H9 (cell line): ENCODE results near the gene CHRNA4. TPM values are rescaled to one million over a fixed set of nuclear protein-coding genes. Genes with fewer than 3 reads are reported as not detected.

Experiments
- DNase-seq: peaks from one replicate; pipeline ENCODE4 v3.0.0-alpha.2; 2017
- H2AFZ ChIP-seq: one replicate; pipeline ENCODE4 v1.6.1; 2013; ENCODE audit warnings: mild to moderate bottlenecking, low read length, control low read depth, moderate library complexity
- H2AK5ac ChIP-seq: 2 replicates; pipeline ENCODE4 v1.6.1; 2013; ENCODE audit warnings: low read length, control low read depth, mixed read lengths; ENCODE audit not compliant: insufficient read length
- H2BK120ac ChIP-seq: one replicate; pipeline ENCODE4 v1.6.1; 2013; ENCODE audit warnings: low read depth, mild to moderate bottlenecking, low read length, control low read depth, inconsistent platforms; ENCODE audit not compliant: poor library complexity, severe bottlenecking
- H2BK12ac ChIP-seq: 2 replicates; pipeline ENCODE4 v1.6.1; 2013; ENCODE audit warnings: low read length, control low read depth, mixed read lengths, low read depth; ENCODE audit not compliant: insufficient read length
- H2BK15ac ChIP-seq: 2 replicates; pipeline ENCODE4 v1.6.1; 2013; ENCODE audit warnings: low read depth, low read length, control low read depth
- H2BK20ac ChIP-seq: one replicate; pipeline ENCODE4 v1.6.1; 2013; ENCODE audit warnings: low read depth, mild to moderate bottlenecking, low read length, control low read depth, inconsistent platforms; ENCODE audit not compliant: poor library complexity, severe bottlenecking
- H2BK5ac ChIP-seq: 2 replicates; pipeline ENCODE4 v1.6.1; 2013; ENCODE audit warnings: low read length, control low read depth, mixed read lengths; ENCODE audit not compliant: insufficient read length
- H3K14ac ChIP-seq: 2 replicates; pipeline ENCODE4 v1.6.1; 2013; ENCODE audit warnings: low read length, control low read depth; ENCODE audit not compliant: insufficient read depth
- H3K18ac ChIP-seq: 2 replicates; pipeline ENCODE4 v1.6.1; 2013; ENCODE audit warnings: low read depth, mild to moderate bottlenecking, mixed read lengths, low read length, control low read depth; ENCODE audit not compliant: insufficient read length
- H3K23ac ChIP-seq: 2 replicates; pipeline ENCODE4 v1.6.1; 2013; ENCODE audit warnings: low read length, control low read depth, mixed read lengths, low read depth; ENCODE audit not compliant: insufficient read length
- H3K23me2 ChIP-seq: 2 replicates; pipeline ENCODE4 v1.6.1; 2013; ENCODE audit warnings: low read depth, mild to moderate bottlenecking, mixed read lengths, low read length, control low read depth; ENCODE audit not compliant: insufficient read length, poor library complexity, severe bottlenecking
- H3K27ac ChIP-seq: 2 replicates; pipeline ENCODE4 v1.5.1; 2013; ENCODE audit warnings: low read length, control low read depth, mixed read lengths, low read depth; ENCODE audit not compliant: insufficient read length
- H3K27me3 ChIP-seq: 2 replicates; pipeline ENCODE4 v1.6.1; 2013; ENCODE audit warnings: low read length, control low read depth, inconsistent platforms; ENCODE audit not compliant: insufficient read depth
- H3K4ac ChIP-seq: 2 replicates; pipeline ENCODE4 v1.6.1; 2013; ENCODE audit warnings: low read depth, mild to moderate bottlenecking, control low read depth, inconsistent platforms, low read length, moderate library complexity
- H3K4me1 ChIP-seq: 2 replicates; pipeline ENCODE4 v1.6.1; 2013; ENCODE audit warnings: low read length, control low read depth, inconsistent platforms; ENCODE audit not compliant: insufficient read depth
- H3K4me2 ChIP-seq: 2 replicates; pipeline ENCODE4 v1.6.1; 2013; ENCODE audit warnings: low read length, control low read depth, mixed read lengths; ENCODE audit not compliant: insufficient read length, insufficient read depth
- H3K56ac ChIP-seq: 2 replicates; pipeline ENCODE4 v1.6.1; 2013; ENCODE audit warnings: low read depth, mild to moderate bottlenecking, mixed read lengths, low read length, control low read depth; ENCODE audit not compliant: insufficient read length
- H3K79me1 ChIP-seq: 2 replicates; pipeline ENCODE4 v1.6.1; 2013; ENCODE audit warnings: low read depth, mild to moderate bottlenecking, moderate library complexity, low read length, control low read depth, inconsistent platforms; ENCODE audit not compliant: insufficient read depth, poor library complexity, severe bottlenecking
- H3K79me2 ChIP-seq: 2 replicates; pipeline ENCODE4 v1.6.1; 2013; ENCODE audit warnings: low read length, control low read depth, inconsistent platforms; ENCODE audit not compliant: insufficient read depth
- H3K9ac ChIP-seq: 2 replicates; pipeline ENCODE4 v1.6.1; 2013; ENCODE audit warnings: low read length, control low read depth, mixed read lengths; ENCODE audit not compliant: insufficient read length; ENCODE audit errors: extremely low read depth
- H3K9me3 ChIP-seq: one replicate; pipeline ENCODE4 v1.6.1; 2013; ENCODE audit warnings: low read depth, low read length, inconsistent platforms; ENCODE audit not compliant: control insufficient read depth
- H3T11ph ChIP-seq: one replicate; pipeline ENCODE4 v1.6.1; 2013; ENCODE audit warnings: mild to moderate bottlenecking, low read length, control low read depth, inconsistent platforms
- H4K20me1 ChIP-seq: one replicate; pipeline ENCODE4 v1.6.1; 2013; ENCODE audit not compliant: control insufficient read depth, insufficient read length, insufficient read depth
- H4K5ac ChIP-seq: 2 replicates; pipeline ENCODE4 v1.6.1; 2013; ENCODE audit warnings: low read depth, mild to moderate bottlenecking, mixed read lengths, low read length, control low read depth; ENCODE audit not compliant: insufficient read length
- H4K8ac ChIP-seq: replicated peaks from 2 replicates; pipeline ENCODE4 v1.6.1; 2013; ENCODE audit warnings: low read length, control low read depth, mixed read lengths, low read depth; ENCODE audit not compliant: insufficient read length
- H4K91ac ChIP-seq: 2 replicates; pipeline ENCODE4 v1.6.1; 2013; ENCODE audit warnings: low read depth, mild to moderate bottlenecking, moderate library complexity, mixed read lengths, low read length, control low read depth; ENCODE audit not compliant: insufficient read length
- H3K27ac Mint-ChIP-seq, 3 experiments: 2 replicates in 2 of 3; 3 replicates in 1 of 3; pipeline ENCODE4 v1.8.0; 2020 to 2021; ENCODE audit warnings: mixed read lengths in 3 of 3, mild to moderate bottlenecking in 1 of 3, moderate library complexity in 1 of 3
- H3K27me3 Mint-ChIP-seq: 2 replicates; pipeline ENCODE4 v1.8.0; 2021; ENCODE audit warnings: low read depth, mild to moderate bottlenecking, moderate library complexity, mixed read lengths
- H3K36me3 Mint-ChIP-seq, 3 experiments: 2 replicates in 2 of 3; 3 replicates in 1 of 3; pipeline ENCODE4 v1.8.0; 2020 to 2021; ENCODE audit warnings: low read depth in 3 of 3, mixed read lengths in 3 of 3; ENCODE audit not compliant: insufficient read depth in 1 of 3
- H3K4me1 Mint-ChIP-seq, 2 experiments: 2 replicates each; pipeline ENCODE4 v1.8.0; 2020; ENCODE audit warnings: mixed read lengths in 2 of 2
- H3K4me3 Mint-ChIP-seq, 2 experiments: 2 replicates in 1 of 2; 3 replicates in 1 of 2; pipeline ENCODE4 v1.8.0; 2020 to 2021; ENCODE audit warnings: mild to moderate bottlenecking in 2 of 2, mixed read lengths in 2 of 2, moderate library complexity in 1 of 2
- H3K9me3 Mint-ChIP-seq, 2 experiments: 2 replicates in 1 of 2; 3 replicates in 1 of 2; pipeline ENCODE4 v1.8.0; 2020; ENCODE audit warnings: mild to moderate bottlenecking in 2 of 2, mixed read lengths in 2 of 2, moderate library complexity in 1 of 2
- WGBS: extraction: QIAGEN DNeasy Blood & Tissue Kit; methylation state at CpG from one replicate; pipeline ENCODE4 v1.1.7; 2013; ENCODE audit warnings: missing lambda C conversion rate, low lambda C conversion rate, mixed read lengths; ENCODE audit not compliant: insufficient read length; ENCODE audit errors: extremely low coverage; 5-methylcytosine and 5-hydroxymethylcytosine counted together
- total RNA-seq: library from RNA; stranded (reverse); gene quantifications from 2 replicates; pipeline ENCODE4 v1.2.1, GENCODE V29; 2021
- TF ChIP-seq, protein P1 (sequence below): fragments of 200-600 bp; sonication (generic); conservative IDR thresholded peaks from 3 replicates; pipeline ENCODE4 v1.8.0; 2021; ENCODE audit warnings: antibody characterized with exemption, mild to moderate bottlenecking

The CHRNA4 gene
- total RNA-seq, 1 experiment from 2014 or later = 2.5 TPM

DNA sequence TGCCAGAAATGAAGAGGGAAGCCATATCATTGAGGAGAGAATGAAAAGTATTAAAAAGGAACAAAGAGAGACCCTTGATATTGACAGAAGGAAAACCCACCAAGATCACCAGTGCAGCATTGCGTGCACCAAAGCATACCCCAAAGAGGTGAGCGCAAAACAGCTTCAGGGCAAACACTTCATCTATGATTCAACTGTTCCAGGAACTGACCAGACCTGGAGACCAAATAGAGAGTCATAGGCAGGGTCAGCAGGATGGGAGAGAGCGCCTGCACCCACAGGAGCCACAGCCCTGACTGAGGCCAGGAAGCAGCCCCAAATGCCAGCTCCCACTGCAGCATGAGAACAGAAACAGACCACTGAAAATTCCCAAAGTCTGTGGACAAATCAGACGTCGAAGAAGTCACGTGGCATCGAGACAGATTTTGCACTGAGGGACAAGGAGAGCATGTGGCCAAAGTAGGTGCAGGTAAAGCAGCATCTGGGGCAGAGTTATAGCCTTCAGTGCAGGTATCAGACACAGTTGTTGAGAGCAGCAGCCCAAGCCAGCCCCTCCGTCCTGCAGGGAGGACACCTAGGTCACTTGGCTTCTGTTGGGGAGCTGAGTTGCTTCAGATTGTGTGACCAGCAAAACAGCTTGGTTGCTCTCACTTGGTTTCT is 29.3 kb downstream of the CHRNA4 start:
- H3K79me1 ChIP-seq = no peaks in the 10 kb centered on the region
- no peak overlapping the region for H3K56ac ChIP-seq
- no peak overlapping the region for H3K14ac ChIP-seq
- peaks cover 0 to 9% (median 8%) of the 10 kb centered on the region in 3 experiments; a peak in 5 of 7 replicates for H3K36me3 Mint-ChIP-seq
- H3K4ac ChIP-seq = no peak overlapping the region
- H3K4me2 ChIP-seq = no peak overlapping the region
- H3K9me3 Mint-ChIP-seq = peaks cover 6 to 19% of the 10 kb centered on the region in 2 experiments
- H3K18ac ChIP-seq = no peak overlapping the region
- no peak overlapping the region for H4K91ac ChIP-seq
- no peak overlapping the region for H3K9ac ChIP-seq
- H2BK15ac ChIP-seq = no peak overlapping the region
- H3K27me3 ChIP-seq = no peaks in the 10 kb centered on the region
- no peak overlapping the region for H4K5ac ChIP-seq
- H3T11ph ChIP-seq = no peak overlapping the region
- no peak overlapping the region for H3K23ac ChIP-seq
- no peaks in the 10 kb centered on the region for H3K9me3 ChIP-seq
- DNase-seq = no peak
- H3K4me3 Mint-ChIP-seq = no peak overlapping the region
- H3K4me1 ChIP-seq = no peaks in the 10 kb centered on the region
- H3K27me3 Mint-ChIP-seq = peaks cover 27% of the 10 kb centered on the region
- TF ChIP-seq, protein P1, sequence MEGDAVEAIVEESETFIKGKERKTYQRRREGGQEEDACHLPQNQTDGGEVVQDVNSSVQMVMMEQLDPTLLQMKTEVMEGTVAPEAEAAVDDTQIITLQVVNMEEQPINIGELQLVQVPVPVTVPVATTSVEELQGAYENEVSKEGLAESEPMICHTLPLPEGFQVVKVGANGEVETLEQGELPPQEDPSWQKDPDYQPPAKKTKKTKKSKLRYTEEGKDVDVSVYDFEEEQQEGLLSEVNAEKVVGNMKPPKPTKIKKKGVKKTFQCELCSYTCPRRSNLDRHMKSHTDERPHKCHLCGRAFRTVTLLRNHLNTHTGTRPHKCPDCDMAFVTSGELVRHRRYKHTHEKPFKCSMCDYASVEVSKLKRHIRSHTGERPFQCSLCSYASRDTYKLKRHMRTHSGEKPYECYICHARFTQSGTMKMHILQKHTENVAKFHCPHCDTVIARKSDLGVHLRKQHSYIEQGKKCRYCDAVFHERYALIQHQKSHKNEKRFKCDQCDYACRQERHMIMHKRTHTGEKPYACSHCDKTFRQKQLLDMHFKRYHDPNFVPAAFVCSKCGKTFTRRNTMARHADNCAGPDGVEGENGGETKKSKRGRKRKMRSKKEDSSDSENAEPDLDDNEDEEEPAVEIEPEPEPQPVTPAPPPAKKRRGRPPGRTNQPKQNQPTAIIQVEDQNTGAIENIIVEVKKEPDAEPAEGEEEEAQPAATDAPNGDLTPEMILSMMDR = no peak
- H3K27ac ChIP-seq = no peak overlapping the region
- no peak overlapping the region for H2AK5ac ChIP-seq
- H3K79me2 ChIP-seq = no peaks in the 10 kb centered on the region; the same call in 1 of the 2 replicates
- no peaks in the 10 kb centered on the region for H4K20me1 ChIP-seq
- H2BK120ac ChIP-seq = no peak overlapping the region
- no peak overlapping the region for H2BK20ac ChIP-seq
- no peak overlapping the region for H4K8ac ChIP-seq
- H2BK5ac ChIP-seq = no peak overlapping the region
- H3K4me1 Mint-ChIP-seq = peaks cover 0 to 9% of the 10 kb centered on the region in 2 experiments; a peak in 3 of 4 replicates
- no peak overlapping the region for H2BK12ac ChIP-seq
- H3K23me2 ChIP-seq = no peaks in the 10 kb centered on the region
- H2AFZ ChIP-seq = no peak overlapping the region
- no CpG with 5 or more reads among the region's 8 CpGs for WGBS
- no peak overlapping the region; a peak in 1 of 7 replicates for H3K27ac Mint-ChIP-seq
